ENCODE data around the gene IGFL4.
A peak's percentile ranks its signal among the peaks of the same experiment; 100 is the strongest.

IGFL4 gene

DNA sequence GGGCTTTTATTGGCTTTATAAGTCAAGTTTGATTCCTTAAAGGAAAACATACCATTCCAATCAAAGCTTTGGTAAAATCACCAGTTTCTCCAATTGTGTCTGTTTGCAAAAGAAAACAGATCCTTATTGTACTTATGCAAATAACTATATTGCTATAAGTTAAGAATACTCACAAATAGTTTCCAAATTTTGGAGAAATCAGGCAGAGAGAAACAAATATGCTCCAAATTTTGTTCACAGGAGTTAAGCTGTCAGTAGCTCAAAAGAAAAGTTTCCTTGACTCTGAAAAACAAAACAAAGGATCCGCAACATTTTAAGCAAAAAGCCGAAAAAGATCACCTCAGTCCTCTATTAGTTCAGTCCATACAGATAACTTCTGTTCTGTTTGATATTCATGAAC is 19.2 kb upstream of the IGFL4 start:
- no peak for DNase-seq

DNA sequence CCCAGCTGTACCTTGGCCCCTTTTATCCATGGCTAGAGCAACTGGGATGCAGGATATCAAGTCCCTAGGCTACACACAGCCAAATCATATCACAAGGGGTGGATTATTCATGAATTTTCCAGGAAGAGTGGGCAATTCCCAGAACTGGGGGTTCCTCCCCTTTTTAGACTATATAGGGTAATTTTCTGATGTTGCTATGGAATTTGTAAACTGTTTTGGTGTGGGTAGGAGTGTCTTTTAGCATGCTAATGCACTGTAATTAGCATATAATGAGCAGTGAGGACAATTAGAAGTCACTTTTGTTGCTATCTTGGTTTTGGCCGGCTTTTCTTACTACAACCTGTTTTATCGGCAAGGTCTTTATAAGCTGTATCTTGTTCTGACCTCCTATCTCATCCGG is 18.0 kb upstream of the IGFL4 start:
- DNase-seq = no peak

DNA sequence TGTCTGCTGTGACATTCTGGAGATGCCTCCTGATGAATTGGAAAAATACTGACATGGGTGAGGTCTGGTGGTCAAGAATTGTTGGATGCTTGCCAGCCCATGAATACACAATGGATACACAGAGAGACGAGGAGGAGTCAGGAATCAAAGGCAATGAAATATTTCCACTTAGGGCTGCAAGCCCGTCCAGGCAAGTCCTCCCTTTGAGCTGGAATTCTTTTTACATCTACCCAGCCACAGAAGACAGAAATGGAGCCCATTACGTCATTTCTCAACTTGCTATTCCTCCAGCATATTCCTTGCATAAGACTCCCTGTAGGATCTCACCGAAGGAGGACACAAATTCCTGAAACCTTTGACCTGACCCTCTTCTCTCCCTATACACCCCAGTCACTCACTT is 15.7 kb upstream of the IGFL4 start:
- no peak for DNase-seq

DNA sequence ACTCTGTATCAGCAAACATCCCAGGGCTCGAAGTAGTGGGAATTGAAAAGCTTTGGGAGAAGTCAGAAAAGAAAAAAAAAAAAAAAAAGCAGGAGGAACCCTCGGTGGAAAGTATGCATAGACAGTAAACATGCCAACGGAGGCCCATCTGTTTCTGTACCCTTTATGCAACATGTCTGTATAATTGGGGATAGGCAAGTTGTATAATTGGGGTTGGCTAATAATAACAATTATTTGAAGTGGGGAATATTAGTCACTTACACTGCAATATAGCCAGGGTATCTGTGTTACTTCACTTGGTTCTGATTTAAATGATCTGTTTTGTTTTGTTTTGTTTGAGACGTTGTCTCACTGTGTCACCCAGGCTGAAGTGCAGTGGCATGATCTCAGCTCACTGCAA is 12.1 kb upstream of the IGFL4 start:
- DNase-seq = no peak

DNA sequence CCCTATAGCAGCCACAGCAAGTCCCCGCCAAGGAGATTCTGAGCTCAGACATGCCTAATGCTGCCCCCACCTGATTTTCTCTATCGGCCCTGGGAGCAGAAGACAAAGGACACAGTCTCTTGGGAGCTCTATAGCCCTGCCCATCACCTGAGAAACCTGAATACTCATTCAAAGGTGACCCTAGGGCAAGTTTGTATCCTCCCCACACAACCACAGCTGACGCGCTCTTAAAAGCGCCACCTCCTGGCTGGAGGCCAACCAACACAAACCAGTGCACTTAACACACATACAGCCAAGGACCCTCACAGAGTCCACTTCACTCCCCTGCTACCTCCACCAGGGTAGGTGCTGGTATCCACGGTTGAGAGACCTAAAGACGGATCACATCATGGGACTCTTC is 8.8 kb upstream of the IGFL4 start:
- DNase-seq = peak in 1 of 2 experiments; percentile 16

DNA sequence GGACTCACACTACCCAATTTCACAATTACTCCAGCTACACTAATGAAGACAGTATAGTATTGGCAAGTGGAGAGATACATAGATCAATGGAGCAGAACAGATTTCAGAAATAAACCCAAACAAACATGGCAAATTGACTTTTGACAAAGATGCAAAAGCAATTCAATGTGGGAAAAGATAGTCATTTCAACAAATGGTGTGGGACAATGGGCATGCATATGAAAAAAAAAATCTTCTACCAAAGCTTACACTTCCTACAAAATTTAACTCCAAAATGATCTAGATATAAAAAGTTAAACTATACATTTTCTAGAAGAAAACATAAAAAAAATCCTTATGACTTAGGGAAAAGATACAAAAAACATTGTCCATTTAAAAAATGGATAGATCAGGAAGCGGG is 2.7 kb upstream of the IGFL4 start:
- no peak for DNase-seq

DNA sequence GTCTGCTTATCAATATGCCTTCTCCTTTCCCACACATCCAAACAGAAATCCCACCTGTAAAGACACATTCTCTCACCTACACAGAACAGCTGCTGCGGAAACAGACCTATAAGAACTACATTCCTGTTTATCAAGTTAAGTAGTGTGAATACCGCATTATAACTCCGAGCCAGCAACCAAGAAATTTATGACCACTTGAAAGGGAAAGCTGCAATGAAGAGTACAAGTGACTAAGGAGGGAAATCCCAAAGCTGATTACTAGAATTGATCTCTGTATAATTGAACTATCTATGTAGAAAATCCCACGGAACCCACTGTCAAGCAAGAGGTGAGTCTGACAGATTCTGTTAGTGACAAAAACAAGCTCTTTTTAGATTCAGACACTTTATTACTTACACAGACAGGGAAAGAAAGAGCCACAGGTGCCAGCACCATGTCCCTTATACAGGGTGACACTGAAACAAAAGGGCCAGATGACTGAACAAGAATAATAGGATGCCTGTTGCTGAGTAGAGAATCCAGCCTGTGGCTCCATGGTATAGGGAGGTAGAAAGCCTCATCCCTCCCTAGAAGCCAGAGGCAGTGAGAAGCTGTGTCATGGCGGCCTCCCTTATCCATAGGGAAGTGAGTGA is 1.6 kb upstream of the IGFL4 start:
- DNase-seq = no peak

DNA sequence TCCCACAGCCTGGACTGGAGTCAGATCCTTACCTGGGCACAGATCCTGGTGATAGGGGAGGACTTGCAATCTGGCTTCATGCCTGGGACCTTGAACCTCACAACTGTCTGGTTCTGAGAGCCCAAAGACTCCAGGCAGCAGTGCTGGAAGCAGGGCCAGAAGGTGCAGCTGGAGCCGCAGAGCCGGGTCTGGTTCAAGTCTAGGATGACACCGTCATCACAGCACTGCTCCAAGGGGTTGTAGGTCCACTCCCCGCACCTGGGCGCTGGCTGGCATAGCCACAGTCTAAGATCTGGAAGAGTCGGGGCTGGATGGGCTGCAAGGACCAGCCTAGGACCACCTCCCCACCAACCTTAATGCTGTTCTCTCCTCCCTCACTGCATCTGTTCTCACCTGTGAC is 677 bp downstream of the IGFL4 start:
- DNase-seq = no peak

DNA sequence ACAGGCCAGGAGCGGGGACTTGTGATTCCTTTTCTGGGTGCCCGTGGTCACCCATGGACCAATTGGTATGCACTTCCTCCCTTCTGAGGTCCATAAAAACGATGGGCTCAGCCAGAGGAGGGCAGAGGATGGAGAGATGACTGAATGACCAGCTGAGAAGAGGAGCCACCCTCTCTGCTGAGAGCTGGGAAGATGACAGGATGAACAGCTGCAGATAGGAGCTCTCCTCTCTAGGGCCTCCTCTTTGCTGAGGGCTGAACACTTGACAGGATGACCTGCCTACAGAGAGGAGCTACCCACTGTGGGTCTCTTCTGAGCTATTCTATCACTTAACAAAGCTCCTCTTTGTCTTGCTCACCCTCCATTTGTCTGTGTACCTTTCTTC is 4.1 kb downstream of the IGFL4 start:
- no peak for DNase-seq

DNA sequence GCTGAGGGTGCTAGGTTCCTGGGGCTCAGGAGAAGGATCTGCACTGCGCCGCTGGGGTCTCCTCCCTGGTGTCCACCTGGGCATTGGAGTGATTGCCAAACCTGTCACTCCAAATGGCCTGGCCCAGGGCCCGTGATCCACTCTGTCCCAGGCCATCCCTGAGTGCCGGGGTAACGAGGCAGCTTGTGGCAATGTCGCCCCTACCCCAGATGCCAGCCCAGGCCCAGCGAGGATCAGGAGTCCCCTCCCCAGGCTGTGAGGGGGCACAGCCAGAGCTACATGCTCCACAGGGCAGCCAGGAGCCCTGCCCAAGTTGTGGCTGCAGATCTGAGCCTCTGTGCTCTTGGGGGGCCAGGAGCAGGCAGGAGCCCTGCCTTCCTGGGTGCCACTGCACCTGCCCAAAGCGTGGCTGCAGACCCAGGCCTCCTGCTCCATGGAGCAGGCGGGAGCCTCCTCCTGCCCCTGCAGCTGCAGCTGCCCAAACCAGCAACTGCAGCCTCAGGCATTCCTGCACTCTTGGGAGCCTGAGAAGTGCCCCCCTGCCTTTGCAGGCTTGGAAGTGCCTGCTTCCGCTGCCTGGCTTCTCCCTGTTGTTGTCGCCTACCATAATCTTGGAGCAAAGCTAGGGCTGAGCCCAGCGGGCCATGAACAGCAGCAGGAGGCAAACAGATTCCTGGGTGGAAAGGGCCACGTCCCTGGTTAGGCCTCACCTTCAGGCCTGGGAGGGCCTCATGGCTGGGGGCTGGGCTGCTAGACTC is 4.6 kb downstream of the IGFL4 start:
- DNase-seq = no peak

DNA sequence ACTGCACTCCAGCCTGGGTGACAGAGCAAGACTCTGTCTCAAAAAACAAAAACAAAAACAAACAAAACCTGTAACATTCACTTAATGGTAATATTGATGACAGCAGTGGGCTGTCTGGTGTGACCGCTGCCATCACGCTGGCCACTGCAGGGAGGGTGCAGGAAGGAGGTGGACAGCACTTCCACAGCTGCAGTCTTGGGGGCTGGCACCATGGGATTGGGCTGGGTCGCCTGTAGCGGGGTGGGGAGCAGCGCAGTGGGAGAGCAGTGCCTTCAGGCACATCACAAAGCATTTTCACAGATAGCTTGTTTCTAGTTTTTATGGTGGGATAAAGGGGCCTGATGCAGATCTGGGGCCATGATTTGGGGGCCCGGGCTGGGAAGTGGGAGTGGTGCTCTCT is 5.3 kb downstream of the IGFL4 start:
- DNase-seq = no peak

DNA sequence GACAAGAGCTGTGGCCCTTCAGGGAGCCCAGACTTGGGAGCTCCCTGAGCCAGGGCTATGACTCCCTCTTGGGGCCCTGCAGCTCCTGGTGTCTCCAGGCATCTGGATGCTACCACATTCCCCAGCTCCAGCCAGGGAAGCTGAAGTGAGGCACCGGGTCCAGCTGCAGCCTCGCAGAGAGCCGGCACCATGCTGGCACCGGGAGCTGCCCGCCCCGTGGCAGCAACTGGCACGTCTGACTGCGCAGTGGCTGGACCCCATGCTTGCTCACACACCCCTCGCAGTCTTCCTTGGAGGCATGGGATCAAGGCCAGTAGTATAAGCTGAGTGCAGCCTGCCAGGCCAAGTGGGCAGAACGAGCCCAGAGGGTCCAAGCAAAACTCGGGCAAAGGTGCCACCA is 7.4 kb downstream of the IGFL4 start:
- no peak for DNase-seq

DNA sequence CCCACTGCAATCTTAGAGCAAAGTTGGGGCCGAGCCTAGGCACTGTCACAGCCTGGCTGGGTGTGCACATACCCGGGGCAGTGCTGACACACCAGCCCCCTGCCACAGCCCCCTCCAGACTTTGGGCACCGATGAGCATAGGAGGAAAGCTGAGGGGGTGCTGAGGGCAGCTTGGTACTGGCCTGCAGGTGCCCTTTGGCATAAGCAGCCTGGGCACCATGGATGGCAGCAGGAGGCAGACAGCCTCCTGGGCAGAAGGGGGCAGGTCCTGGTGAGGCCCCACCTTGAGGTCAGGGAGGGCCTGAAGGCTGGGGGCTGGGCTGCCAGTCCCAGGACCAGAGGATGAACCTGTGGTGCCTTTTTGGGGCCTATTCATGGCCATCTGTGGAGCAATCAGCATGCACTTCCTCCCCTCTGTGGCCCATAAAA is 8.2 kb downstream of the IGFL4 start:
- DNase-seq = no peak

DNA sequence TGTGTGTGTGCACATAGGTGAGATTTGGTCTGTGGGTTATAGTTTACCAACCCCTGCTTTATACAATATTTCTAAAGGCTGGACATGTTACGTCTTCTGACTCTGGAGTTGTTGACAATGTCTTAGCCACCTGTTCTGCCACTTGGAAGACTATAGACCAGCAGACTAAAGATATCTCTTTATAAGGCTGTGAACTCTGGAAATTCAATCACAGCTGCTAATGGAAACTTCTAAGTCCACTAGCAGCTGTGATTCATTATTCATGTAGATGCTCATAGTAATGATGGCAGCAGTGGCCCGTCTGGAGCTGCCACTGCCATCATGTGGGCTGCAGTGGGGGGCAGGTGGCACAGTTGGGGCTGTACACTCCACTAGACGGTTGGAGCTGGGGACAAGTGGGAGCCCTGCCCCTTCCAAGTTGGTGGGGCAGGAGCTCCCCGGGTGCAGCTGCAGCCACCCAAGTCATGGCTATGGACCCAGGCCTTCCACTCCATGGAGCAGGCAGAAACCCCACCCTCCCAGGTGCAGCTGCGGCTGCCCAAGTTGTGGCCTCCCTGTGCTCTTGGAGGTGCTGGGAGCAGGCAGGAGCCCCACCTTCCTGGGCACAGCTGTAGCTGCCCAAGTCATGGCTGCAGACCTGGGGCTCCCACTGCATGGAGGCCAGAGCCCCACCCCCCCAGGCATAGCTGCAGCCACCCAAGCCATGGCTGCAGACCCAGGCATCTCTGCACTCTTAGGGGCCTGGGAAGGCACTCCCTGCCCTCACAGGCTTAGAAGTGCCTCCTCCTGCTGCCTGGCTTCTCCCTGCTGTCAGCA is 8.8 kb downstream of the IGFL4 start:
- no peak for DNase-seq

DNA sequence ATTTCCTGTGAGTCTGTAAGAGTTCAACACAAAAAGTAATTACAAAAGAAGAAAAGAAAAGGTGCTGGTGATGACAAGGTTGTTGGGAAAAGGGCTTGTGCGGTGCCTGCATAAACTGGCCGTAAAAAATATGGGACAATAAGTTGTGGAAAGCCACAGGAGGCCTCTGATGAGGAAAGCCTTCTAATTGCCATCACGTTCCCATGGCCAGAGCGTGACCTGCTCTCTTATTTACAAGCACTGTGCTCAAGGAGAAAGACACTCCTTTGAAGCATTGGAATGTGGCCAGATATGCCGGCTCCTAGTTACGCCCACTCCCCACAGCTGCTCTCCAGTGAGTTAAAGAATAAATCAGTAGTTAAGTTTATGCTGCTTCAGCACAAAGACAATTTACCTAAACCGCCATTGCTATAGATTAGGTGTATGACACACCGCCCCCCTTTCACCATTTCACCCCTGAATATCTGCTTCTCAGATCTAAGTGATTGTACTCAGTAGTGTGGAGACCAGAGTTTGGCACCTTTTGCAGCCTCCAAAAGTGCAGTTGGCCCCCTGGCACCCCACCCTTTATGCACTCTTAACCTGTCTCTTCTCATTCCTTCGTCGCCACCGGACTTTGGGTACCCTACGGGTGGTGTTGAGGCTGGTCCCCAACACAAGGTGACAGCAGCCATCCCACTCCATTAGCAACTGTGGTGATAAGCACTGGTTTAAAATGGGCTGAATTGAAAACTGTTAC is 9.8 kb downstream of the IGFL4 start:
- no peak for DNase-seq

DNA sequence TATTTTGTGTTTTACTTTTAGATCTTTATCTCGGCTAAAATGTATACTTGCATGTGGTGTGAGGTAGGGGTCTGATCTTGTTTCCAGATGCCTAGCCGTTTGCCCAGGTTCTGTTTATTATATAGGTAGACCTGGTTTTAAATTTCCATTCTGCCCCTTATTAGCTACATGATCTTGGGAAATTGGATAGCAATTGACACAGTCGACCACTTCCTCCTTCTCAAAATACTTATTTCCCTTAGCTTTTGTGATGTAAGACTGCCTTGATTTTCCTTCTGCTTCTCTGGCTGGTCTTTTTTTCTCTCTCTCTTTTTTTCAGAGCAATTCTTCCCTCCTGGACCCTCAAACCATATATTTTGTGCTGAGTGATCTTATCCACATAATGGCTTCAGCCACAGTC is 15.0 kb downstream of the IGFL4 start:
- no peak for DNase-seq

DNA sequence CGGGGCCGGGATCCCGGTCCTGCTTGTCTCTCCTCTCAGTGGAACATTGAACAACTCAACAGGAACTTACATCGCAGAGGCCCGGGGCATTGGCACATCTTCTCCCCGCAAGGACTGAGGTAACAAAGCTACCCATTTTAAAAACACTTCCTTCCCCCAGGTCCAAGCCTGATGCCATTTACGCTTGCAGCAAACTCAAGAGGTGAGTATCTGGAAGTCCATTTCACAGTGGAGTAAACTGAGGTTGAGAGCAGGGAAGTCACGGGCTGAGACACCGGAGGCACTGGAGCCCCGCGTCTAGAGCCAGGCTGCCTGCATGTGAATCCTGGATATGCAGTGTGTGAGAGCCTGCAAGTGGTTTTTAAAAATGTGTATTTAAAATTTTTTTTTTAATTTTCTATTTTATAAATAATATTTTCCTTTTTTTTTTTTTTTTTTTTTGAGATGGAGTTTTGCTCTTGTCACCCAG is 17.5 kb downstream of the IGFL4 start:
- DNase-seq = no peak

DNA sequence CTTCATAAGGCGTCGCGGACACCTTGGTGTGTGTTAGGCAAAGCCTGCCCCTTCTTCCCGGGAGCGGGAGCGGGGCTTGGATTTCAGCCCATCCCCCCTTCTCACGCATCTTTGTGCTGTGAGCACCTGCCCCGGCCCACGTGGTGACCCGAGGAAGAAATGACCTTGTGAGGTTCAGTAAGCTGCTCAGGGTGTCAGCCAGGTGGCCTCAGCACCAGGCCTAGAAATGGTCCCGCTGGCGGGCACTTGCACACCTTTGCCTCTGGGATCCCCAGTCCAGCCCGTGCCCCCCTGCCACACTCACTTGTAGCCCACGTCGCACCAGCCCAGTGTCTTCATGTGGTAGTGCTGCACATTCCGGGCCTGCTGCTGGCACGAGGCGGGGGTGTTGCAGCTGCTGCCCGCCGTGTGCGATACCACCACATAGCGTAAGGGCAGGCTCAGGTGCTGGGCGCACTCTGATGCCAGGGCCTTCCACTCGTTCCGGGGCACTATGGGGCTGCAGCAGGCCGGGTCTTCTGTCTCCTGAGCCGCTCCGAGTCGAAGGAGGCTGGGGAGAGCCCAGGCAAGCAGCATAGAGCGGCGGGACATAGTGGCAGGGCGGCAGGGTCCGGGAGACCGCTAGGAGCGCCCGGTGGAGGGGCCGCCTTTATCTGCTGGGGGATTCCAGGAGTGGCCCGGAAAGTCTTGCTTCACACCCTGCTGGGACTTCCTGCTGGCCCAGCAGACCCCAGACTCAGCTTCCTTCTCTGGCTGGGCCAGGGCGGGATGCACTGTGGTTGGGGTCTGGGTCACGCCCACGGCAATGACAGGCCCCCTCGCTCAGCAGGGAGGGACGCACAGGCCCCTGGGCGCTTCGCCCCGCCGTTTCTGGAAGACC is 18.1 kb downstream of the IGFL4 start, which contains the start of gene PGLYRP1:
Gene PGLYRP1 (minus strand): TSS at position 623 of the 880 bp plus-strand sequence. CDS start 32 bp downstream, at position 591.
- DNase-seq = no peak

DNA sequence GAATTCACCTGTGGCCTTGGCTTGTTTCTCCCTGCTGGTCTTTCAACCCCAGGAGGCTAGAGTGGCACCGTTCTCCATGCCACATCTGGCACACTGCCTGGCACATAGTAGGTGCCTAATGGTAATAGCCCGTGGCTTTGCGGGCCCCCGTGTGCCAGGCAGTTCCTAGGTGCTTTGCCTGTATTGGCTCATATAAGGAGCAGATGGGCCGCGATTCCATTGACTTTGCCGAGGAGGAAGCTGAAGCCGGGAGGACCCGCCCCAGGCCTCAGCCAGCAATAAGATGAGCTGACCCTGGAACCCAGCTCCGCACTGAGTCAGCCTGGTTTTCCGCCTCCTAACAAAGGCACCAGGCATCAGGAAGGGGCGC is 18.8 kb downstream of the IGFL4 start:
- no peak for DNase-seq

DNA sequence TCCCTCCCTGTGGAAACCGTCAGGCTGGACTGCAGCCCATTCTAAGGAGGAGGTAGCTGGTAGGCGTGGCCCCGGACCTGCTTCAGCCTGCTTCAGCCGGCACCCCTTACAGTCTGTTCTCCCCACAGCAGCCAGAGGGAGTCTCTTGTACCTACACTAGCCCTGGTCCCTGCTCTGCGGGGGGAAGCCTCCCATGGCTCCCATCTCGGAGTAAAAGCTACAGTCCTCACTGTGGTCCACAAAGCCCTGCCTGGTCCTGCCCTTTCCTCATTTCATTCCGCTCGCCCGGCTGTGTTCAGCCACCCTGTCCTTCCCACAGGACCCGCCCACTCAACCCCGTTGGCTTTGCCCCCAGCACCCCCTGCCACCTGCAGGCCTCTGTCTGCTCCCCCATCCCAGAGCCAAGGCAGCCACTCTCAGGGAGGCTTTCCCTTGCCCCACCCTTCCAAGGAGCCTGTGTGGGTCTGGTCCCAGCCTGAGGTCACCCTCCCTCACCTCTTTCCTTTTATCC is 19.2 kb downstream of the IGFL4 start:
- DNase-seq = no peak

DNA sequence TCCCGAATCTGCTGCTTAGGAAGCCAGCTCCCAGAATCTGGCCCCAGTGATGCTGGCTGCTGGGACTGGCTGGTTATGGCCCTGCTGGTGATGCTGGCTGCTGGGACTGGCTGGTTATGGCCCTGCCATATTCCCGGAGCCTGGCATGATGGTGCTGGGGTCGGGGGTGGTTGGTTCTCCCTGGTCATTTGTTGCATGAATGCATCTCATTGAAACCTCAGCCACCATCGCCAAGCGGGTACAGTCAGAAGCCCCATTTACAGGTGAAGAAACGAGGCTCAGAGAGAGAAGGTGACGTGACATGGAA is 20.0 kb downstream of the IGFL4 start:
- no peak for DNase-seq

DNA sequence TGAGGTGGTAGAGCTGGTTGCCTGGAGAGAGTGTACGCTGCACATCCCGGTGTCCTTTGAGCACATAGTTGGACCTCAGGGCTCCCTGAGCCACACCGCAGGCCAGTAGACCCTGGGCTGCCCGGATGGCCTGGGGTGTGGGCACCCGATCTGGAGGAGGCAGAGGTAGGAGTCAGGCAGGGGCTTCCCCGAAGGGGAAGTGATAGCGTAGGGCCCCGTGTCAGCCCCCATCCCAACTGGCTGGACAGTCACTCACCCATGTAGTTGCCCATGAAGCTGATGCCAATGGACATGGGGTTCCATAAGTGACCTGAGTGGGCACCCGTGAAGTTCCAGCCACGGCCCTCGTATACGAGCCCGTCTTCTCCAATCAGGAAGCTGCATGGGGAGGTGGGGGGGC is 21.5 kb downstream of the IGFL4 start:
- no peak for DNase-seq
